ENCODE measurements around the gene CYB561D2.
A peak's percentile ranks its signal among the peaks of the same experiment; 100 is the strongest.
"Not testable (repeated sequence)": the region's sequence is repeated elsewhere in the genome, so short reads cannot be mapped to it uniquely, and the experiment has no call there.

The CYB561D2 gene, protein sequence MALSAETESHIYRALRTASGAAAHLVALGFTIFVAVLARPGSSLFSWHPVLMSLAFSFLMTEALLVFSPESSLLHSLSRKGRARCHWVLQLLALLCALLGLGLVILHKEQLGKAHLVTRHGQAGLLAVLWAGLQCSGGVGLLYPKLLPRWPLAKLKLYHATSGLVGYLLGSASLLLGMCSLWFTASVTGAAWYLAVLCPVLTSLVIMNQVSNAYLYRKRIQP

DNA sequence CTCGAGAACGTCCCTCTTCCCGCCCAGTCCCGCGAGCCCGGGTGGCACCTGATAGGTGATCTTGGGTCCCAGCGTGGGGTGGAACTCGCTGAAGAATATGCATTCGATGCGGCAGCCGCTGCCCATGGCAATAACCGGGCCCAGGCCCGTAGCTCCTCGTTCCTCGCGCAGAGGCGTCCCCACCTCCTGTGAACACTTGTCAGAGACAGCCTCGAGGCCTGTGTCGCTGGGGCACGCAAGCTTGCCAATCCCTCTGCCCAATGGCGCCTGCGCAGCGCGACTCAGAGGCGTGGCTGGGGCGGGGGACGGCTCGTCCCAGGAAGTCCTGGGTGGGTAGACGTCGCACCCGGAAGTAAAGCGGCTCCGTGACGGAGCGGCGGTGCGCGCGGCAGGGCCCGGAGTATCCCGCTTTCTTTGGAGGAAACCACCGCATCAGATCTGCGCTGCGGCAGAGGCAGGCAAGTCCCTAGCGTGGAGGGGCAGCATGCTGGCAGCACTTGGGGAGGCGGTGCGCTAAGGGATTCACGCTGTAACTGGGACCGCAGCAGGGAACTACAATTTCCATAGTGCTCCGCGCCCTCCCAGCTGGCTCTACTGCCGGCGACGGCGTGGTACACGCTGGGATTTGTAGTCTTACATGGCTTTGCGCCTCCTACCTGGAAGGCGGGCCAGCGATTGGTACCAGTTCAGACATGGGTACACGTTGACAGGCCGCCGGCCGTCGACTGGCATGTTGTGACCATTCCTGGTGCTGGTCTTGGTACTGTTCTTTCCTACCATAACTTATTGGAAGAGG, at the start of gene CYB561D2, which contains the start of gene NPRL2:
TSS of gene CYB561D2 (plus strand) at position 336 of the 796 bp plus-strand sequence. CDS start 572 bp downstream, outside the sequence.
TSS of gene NPRL2 (minus strand) at position 249 of the 796 bp plus-strand sequence. CDS start at position 126, 123 bp downstream.
- DNase-seq (ENCODE audit: low spot score) (peak; percentile 80), FAIRE-seq (no peak)

DNA sequence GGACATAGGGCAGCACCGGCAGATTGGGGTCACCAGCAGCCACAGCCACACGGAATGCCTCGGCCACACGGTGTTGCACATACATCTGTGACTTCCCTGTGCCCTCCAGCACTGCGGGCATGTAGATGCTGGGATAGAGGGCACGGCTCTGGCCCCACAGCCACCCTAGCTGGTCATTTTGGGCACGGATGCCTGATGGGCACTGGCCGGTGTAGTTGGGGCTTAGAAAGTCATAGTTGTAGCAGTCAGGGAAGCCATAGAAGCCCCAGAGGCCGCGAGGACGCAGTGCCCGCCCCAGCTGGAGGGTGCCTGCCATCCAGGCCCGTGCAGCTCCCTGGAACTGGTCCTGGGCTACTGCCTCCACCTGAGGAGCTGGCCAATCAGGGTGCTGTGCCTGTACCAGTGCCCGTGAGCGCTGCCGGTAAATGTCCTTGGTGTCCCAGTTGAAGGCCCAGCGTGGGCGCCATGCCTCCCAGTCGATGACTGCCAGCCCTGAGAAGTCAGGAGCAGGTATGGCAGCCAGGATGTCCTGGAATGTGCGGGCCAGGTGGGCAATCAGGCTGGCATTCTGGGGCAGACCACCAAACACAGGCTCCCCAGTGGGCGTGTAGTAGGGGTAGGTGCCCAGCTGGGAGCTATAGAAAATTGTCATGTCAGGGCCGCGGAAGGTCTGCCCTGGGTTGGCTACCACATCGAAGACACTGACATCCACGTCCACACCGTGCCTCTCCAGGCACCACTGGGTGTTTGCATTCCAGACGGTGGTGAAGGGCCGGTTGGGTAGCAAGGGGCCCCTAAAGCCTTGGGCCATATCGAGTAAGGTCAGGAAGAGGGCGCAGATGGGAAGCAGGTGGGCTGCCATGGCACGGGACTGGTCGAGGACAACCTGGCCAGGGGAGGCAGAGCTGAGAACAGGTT, 48.3 kb upstream of the CYB561D2 start:
- DNase-seq (ENCODE audit: low spot score): no peak

DNA sequence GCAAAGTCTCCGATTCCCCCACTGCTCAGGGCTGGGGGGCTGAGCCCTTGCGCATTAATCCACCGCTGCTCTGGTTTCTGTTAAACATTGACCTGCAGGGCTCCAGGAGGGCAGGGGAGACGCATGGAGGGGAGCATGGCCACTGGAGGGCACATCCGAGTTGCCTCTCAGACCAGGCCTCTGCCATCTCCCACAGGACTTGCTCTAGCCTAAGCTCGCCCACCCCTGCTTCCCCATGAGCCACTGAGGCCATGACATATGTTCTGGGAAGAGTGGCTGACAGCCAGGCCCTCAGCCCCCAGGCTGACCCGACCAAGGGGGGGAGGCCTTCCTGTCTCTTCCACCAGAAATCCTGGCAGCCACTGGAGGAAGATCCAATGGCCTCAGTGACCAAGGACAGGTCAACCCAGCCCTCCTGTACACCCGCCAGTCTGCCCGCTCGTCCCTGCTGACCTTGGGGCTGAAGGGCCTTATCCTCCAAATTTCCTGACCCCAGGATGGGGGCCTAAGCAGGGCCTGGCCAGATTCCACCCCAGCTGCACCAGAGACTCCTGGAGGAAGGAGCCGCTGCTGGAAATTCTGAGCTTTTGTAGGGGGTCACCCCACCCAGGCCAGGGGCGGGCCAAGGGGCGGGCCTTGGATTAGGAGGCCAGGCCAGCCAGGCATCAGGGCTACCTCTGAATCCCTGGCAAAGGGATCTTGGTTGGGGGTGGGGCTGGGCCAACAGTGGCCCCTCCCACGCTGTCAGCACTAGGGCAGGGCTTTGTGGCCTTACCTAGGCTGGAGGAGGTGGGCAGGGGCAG, 47.4 kb upstream of the CYB561D2 start, which contains the start of gene HYAL1:
TSS of gene HYAL1 (minus strand) at position 562 of the 803 bp plus-strand sequence. CDS start 618 bp downstream, outside the sequence.
- DNase-seq (ENCODE audit: low spot score): no peak
- FAIRE-seq: no peak

More for the DNA sequence above, 48.3 kb upstream of the CYB561D2 start:
- no peak for FAIRE-seq

DNA sequence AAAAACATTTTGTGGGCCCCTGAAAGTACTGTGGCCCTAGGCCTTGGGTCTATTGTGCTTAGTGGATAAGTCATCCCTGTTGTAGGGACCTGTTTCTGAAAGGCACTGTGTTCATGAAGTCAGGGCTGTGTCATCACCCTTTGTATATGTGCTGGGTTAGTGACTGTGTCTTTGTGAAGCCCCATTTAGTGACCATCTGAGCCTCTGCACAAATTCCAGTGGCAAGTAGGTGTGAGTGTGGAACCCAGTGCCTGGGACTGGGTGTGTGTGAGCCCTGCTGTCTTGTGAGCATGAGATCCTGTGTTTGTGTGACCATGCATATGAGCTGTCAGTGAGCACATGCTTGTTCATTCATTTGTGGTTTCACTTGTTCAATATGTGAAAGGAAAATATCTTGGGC, 46.1 kb upstream of the CYB561D2 start:
- DNase-seq (ENCODE audit: low spot score) (peak; percentile 9), FAIRE-seq (no peak)

DNA sequence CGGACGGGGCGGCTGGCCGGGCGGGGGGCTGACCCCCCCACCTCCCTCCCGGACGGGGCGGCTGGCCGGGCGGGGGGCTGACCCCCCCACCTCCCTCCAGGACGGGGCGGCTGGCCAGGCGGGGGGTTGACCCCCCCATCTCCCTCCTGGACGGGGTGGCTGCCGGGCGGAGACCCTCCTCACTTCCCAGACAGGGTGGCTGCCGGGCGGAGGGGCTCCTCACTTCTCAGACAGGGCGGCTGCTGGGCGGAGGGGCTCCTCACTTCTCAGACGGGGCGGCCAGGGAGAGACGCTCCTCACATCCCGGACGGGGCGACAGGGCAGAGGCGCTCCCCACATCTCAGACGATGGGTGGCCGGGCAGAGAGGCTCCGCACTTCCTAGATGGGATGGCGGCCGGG, 38.6 kb upstream of the CYB561D2 start:
- FAIRE-seq; DNase-seq (ENCODE audit: low spot score): not testable (repeated sequence)

DNA sequence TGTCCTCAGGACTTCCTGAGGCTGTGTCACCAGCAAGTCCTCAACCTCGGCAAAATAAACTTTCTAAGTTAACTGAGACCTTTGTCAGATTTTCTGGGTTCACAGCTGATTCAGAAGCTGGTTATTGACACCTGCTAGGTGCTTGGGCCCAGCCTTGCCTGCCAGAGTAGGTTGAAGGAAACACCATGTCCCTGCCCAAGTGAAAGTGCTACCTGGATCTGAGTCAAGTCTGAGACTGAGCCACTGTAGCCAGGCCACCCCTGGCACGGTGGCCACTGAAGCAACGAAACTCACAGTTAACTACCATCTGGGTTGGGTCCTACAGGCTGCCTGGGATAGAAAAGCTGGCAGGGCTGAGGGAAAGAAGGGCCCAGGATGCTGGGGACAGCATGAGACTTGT, 36.3 kb upstream of the CYB561D2 start:
- no peak for DNase-seq (ENCODE audit: low spot score)
- no peak for FAIRE-seq

DNA sequence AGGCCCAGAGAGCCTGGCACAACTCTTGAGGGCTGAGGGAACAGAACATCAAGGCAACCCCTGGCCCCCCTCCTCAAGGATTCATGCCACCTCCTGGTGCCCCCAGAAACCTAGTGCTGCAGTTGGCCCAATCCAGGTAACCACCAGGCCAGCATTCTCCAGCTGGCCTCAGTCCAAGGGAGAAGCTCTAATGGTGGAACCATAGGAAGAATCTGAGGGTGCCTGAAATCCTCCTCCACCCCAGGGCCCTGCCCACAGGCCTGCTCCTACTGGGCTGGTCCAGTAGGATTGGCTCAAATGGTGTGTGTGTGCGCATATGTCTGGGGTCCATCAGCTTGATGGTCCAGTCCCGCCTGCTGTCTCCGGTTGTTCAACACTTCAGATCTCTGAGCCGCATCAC, 35.8 kb upstream of the CYB561D2 start:
- DNase-seq (ENCODE audit: low spot score): no peak
- no peak for FAIRE-seq

DNA sequence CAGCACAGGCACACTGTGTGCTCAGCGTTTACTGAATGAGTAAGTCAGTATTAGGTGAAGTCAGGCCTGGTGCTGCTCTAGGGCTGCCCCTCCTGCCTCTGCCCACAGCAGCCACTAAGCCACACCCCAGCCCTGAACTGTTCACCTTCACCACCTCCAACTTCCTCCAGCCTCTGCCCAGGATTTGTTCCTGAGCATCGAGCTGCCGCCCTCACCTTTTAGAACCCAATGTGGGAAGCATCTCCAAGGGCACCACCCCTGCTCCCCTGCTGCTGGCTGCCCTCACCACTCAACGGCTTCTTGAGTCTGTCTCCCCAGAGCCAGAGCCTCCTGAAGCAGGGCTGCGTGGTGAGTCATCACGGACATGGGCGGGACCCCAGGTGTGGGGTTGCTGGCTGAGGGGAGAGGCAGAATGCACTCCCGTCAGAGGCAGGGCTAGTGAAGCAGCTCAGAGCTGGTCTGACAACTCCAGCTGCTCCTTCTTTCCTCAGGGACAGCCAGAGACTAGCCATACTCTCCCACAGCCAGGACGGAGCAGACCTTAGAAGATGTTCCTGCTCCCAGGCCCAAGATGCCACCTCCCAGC, 33.9 kb upstream of the CYB561D2 start:
- DNase-seq (ENCODE audit: low spot score) (peak; percentile 75), FAIRE-seq (peak; percentile 62)

DNA sequence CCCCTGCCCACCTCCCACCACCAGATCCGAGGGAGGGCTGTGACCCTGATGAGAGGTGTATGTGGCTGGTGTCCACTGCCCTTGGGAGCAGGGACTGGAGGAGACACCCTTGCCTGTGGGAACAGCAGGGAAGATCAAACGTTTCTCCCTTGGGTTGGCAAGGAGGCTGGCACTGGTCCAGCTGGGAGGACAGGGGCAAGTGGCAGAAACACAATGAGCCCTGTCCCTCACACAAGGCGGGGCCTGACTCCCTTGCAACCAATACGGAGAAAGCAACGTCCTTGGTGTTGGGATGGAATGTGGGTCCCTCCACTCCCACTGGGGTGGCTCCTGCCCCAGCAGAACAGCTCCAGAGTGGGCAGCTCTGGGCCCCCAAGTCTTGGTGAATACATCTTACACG, 33.4 kb upstream of the CYB561D2 start:
- FAIRE-seq: no peak
- DNase-seq (ENCODE audit: low spot score): no peak

DNA sequence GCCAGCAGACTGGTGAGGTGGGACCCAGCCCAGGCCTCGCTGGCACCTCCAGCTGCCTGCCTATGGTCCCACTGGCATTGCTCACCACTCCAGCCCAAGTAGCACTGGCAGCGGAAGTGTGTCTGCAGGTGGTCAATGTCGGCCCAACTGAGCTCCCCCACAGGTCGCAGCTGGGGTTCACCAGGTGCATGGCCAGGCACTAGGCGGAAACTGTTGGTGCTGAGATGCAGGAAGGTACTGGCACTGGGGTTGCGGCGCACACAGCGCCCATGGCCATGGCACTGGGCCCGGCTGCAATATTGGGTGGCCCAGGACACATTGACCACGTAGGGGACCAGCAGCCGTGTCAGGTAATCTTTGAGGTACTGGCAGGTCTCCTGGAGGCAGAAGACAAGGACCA, 32.5 kb upstream of the CYB561D2 start:
- FAIRE-seq (no peak), DNase-seq (ENCODE audit: low spot score) (no peak)

DNA sequence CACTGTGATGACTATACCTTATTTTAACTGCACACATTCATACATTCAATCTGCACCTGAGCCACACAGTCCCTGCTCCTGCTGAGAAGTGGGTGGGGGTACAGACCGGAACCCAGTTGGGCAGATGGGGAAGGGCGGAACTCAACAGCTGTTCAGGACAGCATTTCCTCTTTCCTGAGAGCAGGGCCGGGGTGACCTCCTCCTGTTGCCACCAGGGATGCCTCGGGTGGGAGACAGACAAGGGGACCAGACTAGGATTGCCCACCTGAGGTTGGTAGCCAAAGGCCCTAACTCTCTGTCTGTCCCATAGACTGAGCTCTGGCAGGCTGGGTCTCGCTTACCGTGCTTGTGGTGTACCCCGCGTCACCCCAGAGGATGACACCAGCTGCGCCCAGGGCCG, 32.0 kb upstream of the CYB561D2 start:
- DNase-seq (ENCODE audit: low spot score) (no peak), FAIRE-seq (no peak)

DNA sequence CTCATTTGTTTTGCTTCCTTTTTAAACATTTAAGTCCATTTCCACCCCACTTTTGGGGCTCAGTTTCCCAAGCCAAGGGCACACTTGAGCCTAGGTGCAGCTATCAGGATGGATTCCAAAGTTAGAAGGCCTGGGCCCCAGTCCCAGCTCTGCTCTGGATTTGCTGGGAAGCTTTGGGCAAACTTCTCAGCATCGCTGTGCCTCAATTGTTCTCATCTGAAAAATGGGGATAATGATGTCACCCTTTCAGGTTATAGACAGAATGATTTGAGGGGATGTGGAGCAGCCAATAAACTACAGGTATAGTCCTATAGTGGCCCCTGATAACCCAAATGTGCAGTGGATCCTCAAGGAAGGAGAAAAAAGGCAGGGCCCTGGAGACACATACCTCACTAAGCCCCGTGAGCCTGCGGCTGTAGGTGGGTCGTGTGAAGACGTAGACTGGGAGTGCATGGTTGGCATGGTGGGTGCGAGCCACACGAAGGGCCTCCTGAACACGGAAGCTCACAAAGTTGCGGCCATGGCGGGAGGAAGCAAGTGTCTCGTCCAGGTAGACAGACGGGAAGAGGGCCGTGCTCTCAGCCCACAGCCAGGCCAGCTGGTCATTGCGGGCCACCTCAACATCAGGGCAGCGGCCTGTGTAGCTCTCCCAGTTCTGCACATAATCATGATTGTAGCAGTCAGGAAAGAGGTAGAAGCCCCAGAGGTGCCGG, 31.3 kb upstream of the CYB561D2 start:
- no peak for FAIRE-seq
- no peak for DNase-seq (ENCODE audit: low spot score)

DNA sequence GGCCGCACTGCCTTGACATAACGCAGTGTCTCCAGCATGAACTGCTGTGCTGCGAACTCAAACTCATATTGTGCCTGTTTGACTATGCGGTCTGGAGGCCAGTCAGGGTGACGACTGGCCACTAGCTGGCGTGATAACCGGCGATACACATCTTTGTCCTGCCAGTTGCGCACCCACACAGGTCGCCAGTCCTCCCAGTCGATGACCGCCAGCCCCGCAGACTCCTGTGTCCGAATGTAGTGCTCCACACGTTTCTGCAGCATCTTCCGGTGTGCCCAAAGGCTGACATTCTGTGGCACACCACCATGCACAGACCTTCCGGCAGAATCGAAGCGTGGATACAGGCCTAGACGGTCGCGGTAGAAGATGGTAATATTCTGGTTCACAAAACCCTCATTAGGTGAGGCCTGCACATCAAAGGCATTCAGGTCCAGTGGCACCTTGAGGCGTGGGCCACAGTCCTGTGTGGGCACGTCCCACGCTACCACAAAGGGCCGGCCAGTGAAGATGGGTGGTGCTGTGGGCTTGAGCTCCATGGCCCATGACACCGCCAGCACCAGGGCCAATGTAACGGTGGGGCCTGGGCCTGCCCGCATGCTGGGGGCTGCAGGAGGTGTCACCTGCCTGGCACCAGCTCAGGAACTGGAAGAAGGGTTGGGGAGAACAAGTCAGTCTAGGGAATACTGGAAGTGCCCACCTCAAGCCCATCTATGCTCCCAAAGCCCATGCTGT, 30.6 kb upstream of the CYB561D2 start:
- FAIRE-seq (no peak), DNase-seq (ENCODE audit: low spot score) (no peak)

DNA sequence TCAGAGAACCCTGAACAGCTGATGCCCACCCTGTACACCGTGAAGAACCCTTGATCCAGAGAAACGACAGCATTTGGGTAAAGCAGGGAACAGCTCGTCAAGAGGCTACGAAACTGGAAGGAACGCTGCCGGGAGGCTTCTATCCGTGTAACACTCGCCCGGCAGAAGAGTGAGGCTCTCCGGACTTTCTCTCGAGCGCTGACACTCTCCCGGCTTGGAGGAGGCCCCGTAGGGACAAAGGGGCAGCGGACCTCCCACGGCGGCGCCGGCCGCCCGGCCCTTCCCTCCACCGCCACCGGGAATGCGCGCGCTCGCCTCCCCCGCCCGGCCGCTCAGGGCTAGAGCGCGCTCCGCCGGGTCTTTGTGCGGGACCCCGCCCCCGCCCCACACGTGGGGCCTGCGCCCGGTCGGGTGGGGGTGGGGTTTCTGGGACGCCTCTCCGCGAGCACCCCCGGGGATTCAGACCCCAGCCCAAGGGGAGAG, 29.8 kb upstream of the CYB561D2 start:
- DNase-seq (ENCODE audit: low spot score) (peak; percentile 34), FAIRE-seq (no peak)

DNA sequence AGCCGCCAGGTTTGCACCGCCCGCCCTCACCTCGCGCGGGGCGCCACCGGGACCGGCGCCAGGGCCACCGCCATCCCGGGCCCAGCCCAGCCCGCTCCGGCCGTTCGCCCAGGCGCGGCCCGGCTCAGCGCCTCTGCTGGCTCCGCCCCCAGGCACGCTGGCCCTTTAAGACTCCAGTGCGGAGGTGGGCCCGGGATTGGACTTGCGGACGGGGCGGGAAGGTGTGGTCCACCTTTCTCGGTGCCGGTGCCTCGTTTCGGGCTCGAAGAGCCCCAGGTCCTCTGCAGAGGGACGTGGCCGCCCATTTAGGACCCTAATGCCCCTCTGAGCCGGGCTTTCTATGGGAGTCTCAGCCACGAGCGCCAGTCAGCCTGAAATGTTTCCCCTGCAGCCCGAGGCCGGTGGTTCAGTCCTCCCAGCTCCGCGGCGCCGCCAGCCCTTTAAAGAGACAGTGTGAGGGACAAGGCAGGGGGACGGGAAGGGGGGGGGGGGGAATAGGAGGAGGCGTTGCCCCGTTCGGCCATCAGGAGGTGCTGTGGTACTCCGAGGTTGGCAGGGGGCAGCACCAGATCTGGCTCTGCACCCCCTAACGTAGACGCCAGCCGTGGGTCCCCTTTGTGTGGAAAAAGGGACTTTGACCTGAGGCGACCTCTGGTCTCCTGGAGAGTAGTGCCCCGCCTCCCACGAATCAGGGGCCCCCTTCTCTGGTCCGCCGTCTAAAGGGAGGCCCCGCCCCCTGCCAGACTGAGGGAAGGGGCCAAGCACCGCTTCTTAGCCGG, 29.1 kb upstream of the CYB561D2 start:
- DNase-seq (ENCODE audit: low spot score) (peak; percentile 63), FAIRE-seq (no peak)

DNA sequence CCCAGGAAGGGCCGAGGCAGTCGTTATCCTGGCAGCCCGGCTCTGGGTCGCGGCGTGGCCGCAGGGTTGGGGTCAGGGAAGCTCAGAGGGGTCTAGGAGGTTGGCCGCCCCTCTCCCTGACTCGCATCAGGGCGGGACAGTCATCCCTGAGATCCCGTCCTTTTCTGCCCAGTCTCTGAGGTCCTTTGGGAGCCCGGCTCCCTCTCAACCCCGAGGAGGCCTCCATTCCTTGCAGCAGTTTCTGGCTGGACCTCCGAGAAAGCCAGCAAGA, 28.6 kb upstream of the CYB561D2 start:
- no peak for DNase-seq (ENCODE audit: low spot score)
- no peak for FAIRE-seq

DNA sequence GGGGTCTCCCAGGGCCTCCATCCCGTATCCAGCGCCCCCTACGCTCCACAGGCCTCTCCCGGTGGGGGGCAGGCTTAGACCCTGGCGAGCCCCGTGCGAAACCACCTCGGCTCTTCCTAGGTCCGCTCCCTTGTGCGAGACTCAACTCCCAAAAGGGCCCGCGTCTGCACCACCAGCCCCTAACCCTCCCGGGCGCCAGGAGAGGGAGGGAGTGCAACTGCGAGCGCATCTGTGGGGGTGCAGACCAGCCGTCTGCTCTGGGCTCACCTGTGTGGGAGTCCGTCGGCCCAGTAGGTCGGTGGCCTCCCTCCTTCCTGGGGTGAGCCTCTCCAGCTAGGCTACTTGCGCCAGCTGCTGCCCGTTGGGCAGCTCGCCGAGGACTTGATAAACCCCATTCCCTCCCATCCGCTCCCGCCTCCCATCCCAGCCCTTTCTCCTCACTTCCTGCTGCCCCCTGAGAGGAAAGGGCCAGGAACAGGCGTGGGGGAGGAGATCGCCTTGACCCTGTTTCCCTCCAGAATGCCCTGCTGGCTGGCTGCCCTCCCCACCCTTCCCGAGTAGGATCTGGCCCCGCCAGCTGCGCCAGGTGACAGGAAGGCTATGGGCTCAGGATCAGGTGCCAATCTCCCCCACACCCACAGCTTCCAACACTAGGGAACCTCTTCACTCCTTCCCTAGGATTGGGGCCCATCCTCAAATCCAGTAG, 28.1 kb upstream of the CYB561D2 start, which contains the start of gene HYAL2:
TSS of gene HYAL2 (minus strand) at position 360 of the 706 bp plus-strand sequence. CDS start 2,256 bp downstream, outside the sequence.
- FAIRE-seq: no peak
- DNase-seq (ENCODE audit: low spot score): no peak

Measured in RCC 7860 (cell line).